Stimulated activated CD8-positive, alpha-beta memory T cell treated with anti-CD3 and anti-CD28 coated beads, Interleukin-4, amount 100 ng/mL, for 1 hour (primary cell): ENCODE measurements around the gene SENP8.

ENCODE experiments used
- DNase-seq, 2 donors: peaks; one replicate each; pipeline ENCODE4 v3.0.0-alpha.2; 2020; ENCODE audit warnings: low read depth in 2 of 2, low spot score in 1 of 2

SENP8 gene

DNA sequence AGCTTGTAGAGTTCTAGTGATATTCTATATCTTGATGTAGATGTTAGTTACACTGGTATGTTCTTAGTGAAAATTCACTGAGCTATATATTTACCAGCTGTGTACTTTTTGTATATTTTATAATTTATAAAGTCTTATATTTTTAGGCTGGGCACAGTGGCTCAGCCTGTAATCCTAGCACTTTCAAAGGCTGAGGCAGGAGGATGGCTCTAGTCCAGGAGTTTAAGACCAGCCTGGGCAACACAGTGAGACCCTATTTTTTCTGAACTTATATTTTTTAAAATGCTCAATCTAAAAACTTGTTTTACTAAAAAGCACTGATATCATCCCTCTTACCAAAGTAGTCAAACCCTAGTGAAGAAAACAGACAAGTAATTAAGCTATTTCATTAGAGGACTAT lies 5.4 kb upstream of the SENP8 start:
- DNase-seq, result no peak

DNA sequence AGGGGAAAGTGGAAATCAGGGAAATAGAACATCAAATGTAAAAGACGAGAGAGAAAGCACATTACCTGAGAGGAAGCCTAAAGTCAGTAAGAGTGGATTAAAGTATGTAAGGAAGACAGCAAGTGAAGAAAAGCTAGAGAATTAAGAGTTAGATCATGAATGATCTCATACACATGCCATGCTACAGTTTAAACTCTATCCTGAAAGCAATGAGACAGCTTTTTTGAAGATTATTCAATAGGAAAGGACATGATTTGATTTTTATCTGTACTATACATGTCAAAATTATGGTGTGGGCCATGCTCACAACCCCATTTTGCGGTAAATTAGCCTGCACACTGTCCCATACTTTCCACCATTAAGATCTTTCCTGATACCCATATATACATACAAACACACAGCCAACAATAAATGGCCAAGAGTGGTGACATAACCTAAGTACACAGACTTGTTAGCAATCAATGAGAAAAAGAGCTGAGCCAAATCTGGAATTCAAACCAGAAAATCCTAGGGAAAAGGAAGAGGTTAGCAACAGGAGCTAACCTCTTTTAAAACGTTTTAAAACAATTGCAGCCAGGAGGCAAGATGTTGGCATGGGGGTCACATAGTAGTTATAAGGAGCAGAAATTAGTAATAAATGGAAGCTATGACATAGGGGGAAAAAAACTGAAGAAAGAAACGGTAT lies 4.7 kb upstream of the SENP8 start:
- DNase-seq, result no peak

DNA sequence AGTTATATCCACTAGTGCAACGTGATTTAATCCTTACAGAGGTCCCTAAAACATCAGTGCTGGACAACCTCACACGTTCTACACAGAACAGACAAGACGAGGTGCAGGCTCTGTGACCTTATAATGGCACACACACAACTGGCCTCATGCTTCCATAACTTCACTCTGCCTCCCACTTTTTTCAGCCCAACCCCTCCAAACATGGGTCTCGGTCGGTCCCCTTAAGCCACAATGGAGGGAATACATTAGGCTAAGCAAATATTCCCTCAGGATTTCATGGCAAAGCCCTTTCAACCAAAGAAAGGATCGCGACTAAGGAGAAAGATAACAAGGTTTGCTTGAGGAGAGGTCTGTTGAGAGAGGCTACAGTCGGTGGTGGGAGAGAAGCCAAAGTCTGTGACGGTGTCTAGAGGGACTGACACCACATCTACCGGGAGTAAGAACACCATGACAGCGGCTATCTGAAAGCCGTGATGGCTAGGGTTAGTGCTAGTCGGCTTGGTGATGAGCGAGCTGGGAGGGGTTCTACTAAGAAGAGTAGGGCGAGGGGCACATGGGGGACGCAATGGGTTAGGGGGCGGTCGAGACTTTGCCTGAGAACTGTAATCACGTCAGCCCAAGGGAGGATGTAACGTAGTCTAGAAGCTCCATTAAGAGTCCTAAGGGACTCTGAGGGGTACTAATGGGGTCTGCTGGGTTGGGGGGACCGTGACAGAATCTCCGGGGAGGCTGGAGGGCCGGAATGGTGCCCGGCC lies 1.3 kb upstream of the SENP8 start:
- peak in 1 of 2 donors; percentile 0 for DNase-seq

DNA sequence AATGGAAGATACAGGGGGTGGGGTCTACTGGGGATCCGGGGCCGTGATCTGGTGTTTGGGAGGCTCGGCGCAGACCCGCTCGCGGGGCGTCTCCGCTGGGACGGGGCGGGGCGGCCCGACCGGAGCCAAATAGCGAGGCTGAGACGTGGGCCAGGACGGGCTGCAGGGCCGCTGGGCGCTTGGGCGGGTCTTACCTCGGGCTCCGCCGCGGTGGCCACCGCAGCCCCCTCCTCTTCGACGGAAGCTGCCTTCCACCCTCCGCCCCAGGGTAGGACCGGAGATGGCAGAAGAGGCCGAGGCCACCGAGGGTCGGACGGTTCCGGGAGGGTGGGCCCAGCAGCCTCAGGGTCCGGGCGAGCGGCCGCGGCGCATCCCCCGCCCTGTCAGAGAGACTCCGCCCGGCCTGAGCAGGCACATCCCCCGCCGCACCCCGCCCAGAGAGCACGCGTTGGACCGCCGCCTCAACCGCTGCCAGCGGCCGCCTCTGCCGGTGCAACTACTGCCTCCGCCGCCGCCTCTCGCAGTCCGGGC lies 652 bp upstream of the SENP8 start:
- peak; percentile 27 to 30 for DNase-seq

DNA sequence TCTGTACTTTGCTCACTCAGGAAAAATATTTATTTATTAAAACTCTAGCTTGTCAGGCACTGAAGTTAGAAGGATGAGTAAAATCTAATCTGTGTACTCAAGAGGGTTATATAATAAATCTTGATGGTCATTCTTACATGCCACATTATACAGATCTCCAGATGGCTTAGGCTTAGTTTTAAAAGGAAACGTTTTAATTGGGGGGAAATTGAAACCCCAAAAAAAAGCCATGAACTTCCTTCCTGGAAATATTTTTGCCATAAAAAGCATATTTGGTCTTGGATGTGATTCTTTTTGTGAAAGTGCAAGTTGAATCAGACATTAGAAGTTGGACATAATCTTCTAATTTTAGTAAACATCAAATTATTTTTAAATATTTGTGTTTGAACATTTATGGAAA lies 6.0 kb downstream of the SENP8 start:
- DNase-seq, result no peak

DNA sequence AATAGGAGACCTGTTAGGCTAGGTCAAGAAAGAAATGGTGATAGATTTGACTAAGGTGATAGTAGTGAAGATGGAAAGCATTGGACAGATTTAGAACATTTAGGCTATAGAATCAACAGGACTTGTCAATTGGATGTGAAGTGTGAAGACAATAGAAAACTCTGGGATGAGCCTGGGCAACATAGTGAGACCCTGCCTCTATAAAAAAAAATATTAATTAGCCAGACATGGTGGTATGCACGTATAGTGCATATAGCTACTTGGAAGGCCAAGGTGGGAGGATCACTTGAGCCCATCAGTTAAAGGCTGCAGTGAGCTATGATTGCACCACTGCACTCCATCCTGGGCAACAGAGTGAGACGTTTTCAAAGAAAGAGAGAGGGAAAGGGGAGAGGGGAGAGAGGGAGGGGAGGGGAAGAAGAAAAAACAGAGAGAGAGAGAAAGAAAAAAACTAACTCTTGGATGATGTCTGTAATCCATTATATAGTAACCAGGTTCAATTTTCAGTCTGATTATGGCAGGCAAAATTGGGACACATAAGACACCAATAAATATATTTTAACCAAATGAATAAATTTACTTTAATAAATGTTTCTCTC lies 9.6 kb downstream of the SENP8 start:
- DNase-seq, result no peak

DNA sequence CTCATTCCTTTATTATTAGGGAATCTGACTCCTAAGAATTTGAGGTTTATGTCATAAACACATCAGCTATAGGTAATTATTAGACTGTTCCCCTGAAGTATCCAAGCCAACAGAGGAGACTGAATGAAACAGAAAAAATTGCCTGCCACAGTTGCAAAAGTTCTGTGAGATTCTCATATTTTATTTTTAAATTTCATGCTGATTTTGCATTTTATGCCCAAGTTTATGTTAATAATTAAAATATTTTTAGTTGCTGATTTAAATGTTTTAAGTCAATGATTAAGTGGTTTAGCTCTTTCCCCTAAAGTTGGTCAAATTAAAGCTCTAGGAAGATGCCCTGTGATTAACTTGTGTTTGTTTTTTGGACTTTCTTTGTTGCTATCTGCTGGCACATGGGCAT lies 10.2 kb downstream of the SENP8 start:
- no peak for DNase-seq

DNA sequence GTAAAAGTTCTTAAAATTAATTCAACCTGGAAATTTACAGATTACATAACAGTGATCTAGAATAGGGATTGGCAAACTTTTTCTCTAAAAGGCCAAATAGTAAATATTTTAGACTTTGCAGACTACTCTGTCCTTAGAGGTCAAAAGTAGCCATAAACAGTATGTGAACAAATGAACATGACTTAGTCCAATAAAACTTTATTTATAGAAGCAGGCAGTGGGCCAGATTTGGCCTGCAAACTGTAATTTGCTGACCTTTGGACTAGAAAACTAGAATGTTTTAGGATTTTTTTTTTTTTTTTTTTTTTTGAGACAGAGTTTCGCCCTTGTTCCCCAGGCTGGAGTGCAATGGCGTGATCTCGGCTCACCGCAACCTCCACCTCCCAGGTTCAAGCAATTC lies 12.1 kb downstream of the SENP8 start:
- DNase-seq, result no peak

DNA sequence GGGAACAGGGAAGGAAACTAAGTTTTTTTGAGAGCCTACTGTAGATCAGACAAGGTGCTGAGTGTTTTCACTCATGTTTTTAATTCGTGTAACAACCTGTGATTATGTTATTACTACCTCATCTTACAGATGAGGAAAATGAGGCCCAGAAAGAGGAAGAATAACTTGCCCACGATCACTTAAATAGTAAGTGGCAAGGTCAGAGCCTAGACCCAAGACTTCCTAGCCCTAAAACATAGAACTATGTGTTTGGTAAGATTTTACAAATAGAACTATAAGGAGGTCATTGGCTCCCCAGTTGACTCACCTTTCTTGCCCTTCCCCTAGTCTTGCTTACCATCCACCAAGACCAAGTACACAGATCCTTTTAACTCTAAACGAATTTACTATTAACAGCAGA lies 13.7 kb downstream of the SENP8 start:
- no peak for DNase-seq

DNA sequence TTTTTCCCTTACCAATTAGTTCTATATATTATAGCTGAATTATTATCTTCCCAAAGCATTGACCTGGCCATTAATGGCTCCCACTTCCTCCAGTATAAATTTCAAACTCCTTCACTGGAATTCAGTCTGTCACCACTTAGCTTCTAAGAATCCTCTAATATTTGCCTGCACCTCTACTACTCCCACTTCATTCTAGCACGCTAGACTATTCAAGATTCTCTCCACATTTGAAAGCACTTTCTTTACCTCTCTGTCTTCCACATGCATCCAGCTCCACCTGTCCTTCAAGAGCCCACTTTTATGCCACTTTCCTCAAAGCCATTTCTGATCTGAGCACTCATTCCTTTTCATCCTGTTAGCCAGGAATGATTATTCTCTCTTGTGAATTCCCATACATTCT lies 15.0 kb downstream of the SENP8 start:
- no peak for DNase-seq

DNA sequence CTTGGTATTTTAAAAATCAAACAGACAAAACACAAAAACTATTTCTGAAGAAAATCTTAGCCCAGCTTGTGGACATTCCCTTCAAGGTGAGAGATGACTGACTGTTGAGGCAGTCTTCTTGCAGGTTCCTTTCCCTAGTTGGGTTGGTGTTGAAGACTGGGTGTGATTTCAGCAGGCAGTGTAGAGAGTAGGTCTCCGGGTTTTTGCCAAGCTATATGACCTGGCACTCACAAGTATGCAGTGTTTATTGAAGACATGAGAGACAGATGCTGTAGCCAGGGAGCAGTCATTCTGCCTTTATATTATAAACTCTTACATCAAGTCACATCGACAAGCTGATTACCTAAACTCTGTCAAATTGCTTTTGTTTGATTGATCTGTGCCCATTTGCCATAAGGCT lies 17.5 kb downstream of the SENP8 start:
- DNase-seq, result no peak

DNA sequence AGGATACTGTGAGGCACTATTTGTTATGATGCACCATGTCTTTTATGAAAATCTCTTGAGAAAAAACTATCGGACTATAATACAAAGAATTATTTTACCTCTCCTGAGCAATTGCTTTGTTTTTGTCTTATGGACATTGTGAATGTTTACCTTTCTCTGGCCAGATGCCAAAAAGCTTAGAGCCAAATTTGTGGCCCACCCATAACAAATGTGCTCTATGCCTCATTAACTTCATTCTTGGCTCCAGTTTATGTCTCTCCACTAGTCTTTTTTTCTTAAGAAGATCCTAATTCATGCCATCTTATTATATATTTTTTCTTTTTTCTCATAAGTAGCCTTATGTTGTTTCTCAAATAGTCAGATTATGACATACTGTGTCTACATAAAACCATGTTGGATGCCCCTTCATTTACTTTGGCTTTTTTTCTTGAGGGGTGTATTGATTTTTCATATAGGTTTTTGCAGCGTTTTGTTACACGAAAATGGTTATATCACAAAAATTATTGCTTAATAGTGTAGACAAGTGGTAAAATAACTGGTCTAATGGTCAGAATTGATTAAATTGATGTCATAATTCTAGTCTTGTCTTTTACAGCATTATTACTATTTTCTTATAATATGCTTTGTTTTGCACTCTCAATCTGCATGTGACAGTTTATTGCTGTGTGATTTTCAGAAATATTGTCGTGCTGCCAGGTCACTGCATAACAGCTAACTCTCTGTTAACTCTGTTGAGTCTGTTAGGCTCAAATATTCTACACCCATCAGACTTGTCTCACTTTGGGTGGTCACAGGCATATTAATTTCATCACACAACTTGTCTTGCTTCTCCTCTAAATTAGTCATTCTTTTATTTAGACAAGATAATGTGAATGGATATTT lies 18.2 kb downstream of the SENP8 start:
- DNase-seq, result no peak

DNA sequence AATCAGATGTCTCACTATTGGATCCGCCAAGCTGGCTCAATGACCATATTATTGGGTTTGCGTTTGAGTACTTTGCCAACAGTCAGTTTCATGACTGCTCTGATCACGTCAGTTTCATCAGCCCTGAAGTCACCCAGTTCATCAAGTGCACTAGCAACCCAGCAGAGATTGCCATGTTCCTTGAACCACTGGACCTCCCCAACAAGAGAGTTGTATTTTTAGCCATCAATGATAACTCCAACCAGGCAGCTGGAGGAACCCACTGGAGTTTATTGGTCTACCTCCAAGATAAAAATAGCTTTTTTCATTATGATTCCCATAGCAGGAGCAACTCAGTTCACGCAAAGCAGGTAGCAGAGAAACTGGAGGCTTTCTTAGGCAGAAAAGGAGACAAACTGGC lies 21.5 kb downstream of the SENP8 start:
- DNase-seq, result no peak

DNA sequence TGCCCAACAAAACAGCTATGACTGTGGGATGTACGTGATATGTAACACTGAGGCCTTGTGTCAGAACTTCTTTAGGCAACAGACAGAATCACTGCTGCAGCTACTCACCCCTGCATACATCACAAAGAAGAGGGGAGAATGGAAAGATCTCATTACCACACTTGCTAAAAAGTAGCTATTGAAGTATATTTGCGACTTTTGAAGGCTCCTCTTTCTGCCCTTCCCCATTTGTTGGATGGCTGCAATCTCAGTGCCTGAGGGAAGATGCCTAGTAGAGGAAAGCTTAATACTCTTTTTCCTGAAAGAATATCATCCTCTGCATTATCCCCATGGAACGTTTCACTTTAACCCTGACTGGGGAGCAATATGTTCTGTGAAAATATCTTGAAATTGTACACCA lies 21.9 kb downstream of the SENP8 start:
- DNase-seq, result no peak

DNA sequence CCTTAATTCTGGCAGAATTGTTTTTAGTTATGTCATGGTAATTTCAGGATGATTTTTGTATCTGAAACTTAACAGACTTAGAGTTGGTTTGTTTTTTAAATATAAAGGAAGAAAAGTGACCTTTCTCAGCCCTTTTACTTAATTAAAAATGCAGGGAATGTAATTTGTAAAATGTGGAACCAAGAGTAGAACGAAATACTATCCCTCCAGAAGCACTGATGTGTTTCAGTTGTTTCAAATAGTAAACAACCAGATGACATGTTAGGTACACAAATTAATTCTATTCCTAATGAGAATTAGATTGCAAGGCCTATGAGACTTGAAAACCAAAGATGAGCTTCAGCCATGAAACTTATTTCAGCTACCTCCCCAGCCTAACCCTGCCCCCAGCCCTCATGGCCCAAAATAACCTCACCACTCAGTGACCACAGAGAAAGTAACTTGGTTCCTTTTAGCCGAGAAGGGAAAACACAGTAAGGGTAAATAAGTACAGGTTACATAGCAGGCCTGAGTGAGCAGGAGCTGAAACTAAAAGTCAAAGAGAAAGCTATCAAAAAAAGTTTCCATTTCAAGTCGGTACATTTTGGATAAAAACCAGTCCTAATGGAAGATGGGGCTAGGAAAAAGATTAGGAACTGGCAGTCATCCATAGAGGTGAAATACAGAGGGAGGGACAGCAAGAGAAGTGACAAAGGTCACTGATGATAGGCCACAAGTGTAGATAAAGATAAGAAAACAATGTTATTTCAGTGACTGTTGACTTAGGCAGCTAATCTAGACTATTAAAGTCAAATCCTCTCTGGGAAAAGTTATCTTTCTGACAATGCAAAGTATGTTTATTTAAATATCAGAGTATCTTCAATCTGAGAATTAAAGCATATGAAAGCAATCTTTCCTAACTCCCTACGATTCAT lies 23.2 kb downstream of the SENP8 start:
- DNase-seq, result no peak

DNA sequence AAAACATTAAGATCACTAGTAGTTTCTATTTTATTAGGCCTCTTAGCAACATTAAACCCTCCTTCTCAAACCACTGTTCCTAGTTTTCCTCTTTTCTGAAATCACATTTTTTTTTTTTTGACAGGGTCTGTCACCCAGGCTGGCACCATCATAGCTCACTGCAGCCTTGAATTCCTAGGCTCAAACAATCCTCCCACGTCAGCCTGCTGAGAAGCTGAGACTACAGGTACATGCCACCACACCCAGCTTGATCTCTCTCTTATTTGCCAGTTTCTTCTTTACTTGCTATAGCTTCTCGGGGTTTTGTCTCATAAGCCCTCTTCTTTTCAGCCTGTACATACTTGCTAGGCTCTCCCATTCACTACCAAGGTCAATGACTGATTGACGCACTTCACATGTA lies 28.0 kb downstream of the SENP8 start:
- no peak for DNase-seq

DNA sequence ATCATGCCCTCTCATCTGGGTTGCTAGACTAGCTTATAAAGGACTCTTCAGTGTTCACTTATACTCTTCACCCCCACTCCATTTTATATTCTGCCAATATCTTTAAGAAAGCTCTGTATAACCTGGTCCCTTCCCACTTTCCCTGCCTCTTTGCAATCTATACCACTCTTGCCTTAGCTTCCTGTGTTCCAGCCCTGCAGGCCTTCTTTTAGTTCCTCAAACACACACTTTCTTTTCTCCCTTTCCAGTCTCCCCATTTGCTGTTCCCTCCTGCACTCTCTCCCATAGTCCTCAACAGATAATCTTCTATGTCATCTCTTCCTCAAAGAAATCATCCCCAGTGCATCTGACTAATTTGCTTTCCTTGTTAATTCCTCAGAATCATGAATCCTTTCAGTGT lies 28.7 kb downstream of the SENP8 start:
- no peak for DNase-seq

DNA sequence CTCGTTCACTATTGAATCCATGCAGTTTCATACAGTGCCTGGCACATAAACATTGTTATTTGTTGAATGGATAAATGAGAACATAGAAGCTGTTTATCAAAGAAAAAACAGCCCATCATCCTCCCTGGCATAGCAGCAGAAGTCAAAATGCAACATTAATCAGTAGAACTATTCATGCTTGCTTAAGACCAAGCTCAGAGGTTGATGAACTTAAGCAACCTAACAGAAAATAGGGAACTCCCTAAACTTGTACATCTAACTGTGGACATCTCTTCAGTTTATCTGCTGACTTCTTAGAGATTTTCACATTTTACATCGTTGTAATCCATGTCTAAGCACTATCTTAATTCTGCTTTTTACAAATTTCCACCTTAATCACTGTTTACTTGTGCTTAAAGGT lies 29.2 kb downstream of the SENP8 start:
- DNase-seq, result no peak

DNA sequence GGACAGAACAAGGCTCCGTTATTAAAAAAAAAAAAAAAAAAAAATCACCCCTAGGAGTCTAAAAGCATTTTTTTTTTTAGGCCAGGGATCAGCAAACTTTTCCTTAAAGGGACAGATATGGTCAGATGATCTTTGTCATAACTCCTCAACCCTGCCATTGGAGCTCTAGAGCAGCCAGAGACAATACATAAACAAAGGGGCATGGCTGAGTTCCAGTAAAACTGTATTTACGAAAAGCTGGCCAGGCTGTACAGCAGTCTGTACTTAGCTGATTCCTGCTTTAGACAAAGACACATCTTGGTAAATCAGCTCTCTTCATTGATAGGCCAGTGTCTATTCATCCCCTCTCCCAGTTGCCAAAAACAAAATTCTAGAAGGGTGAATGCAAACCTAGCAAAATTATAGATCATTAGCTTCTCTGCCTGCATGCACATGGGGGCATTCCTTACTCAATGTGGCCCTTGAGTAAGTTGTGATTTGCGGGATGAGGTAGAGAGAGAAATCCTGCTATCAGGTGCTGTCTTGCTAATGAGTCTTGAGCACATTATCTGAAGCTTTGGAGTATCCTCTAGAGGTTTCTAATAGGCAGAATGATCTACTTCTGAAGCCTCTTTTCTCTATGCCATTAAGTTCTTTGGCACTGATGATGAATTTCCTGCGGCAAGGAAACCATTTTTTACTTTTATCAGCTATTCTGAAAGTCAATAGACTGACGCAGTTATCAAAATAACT lies 35.2 kb downstream of the SENP8 start:
- no peak for DNase-seq

DNA sequence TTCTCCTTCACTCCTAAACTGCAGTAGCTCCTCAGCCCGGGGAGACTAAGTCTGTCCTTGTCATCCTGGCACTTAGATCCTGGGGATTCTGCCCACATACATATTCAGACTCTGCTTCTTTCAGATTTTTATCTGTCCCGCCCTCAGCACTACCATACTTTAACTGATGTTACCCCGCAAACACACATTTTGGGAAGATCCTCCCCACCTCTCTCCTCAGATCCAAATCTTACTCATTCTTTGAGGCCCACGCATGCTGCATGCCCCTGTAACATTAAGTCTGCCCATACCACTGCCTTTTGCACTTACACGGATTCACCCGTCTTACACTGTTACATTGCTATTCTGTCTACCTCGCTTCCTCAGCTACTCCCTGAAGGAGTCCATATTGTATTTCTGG lies 36.1 kb downstream of the SENP8 start:
- no peak for DNase-seq
